Neuronal stem cell (in vitro differentiated cells): ENCODE results near the gene PRSS21.

ENCODE experiments used
- DNase-seq: peaks from one replicate; pipeline ENCODE4 v3.0.0-alpha.2; 2013; ENCODE audit warnings: low spot score
- H2AFZ ChIP-seq: one replicate; pipeline ENCODE4 v1.6.1; 2013; ENCODE audit warnings: mild to moderate bottlenecking, low read length, inconsistent platforms
- H2AK5ac ChIP-seq: 2 replicates; pipeline ENCODE4 v1.6.1; 2013; ENCODE audit warnings: low read depth, mild to moderate bottlenecking, inconsistent platforms, low read length, moderate library complexity, mixed read lengths
- H2BK120ac ChIP-seq: 2 replicates; pipeline ENCODE4 v1.6.1; 2013; ENCODE audit warnings: low read depth, mild to moderate bottlenecking, inconsistent platforms, low read length, moderate library complexity, mixed read lengths
- H2BK12ac ChIP-seq: one replicate; pipeline ENCODE4 v1.6.1; 2013; ENCODE audit warnings: low read length, inconsistent platforms
- H2BK15ac ChIP-seq: 2 replicates; pipeline ENCODE4 v1.6.1; 2013; ENCODE audit warnings: mild to moderate bottlenecking, low read length, inconsistent platforms, mixed read lengths
- H2BK5ac ChIP-seq: one replicate; pipeline ENCODE4 v1.6.1; 2013; ENCODE audit warnings: inconsistent platforms, mild to moderate bottlenecking, low read length, moderate library complexity
- H3K14ac ChIP-seq: one replicate; pipeline ENCODE4 v1.6.1; 2013; ENCODE audit warnings: low read length, inconsistent platforms
- H3K18ac ChIP-seq: 2 replicates; pipeline ENCODE4 v1.6.1; 2013; ENCODE audit warnings: low read length, inconsistent platforms
- H3K23ac ChIP-seq: 2 replicates; pipeline ENCODE4 v1.6.1; 2013; ENCODE audit warnings: low read depth, mild to moderate bottlenecking, mixed read lengths, low read length, inconsistent platforms; ENCODE audit not compliant: poor library complexity
- H3K27ac ChIP-seq: replicated peaks from 3 replicates; pipeline ENCODE4 v1.5.1; 2013; ENCODE audit warnings: low read length, inconsistent platforms
- H3K27me3 ChIP-seq, 3 experiments: 2 replicates each; pipeline ENCODE4 v1.6.1; 2013; ENCODE audit warnings: low read length in 3 of 3, mild to moderate bottlenecking in 2 of 3, inconsistent platforms in 1 of 3, low read depth in 1 of 3, mixed read lengths in 1 of 3, moderate library complexity in 1 of 3; ENCODE audit not compliant: control insufficient read depth in 3 of 3, insufficient read depth in 3 of 3
- H3K36me3 ChIP-seq, 2 donors: replicated peaks in 1 of 2; 2 replicates each; pipeline ENCODE4 v1.6.1; 2013; ENCODE audit warnings: low read length in 2 of 2; ENCODE audit not compliant: control insufficient read depth in 2 of 2, insufficient read depth in 2 of 2
- H3K4ac ChIP-seq: 2 replicates; pipeline ENCODE4 v1.6.1; 2013; ENCODE audit warnings: inconsistent platforms, mild to moderate bottlenecking, low read length, moderate library complexity
- H3K4me1 ChIP-seq, 2 donors: 1 replicate in 1 of 2; 2 replicates in 1 of 2; pipeline ENCODE4 v1.6.1; 2013; ENCODE audit warnings: low read length in 2 of 2, low read depth in 1 of 2; ENCODE audit not compliant: control insufficient read depth in 2 of 2, insufficient read depth in 1 of 2
- H3K4me2 ChIP-seq: one replicate; pipeline ENCODE4 v1.6.1; 2013; ENCODE audit warnings: mild to moderate bottlenecking, low read length, inconsistent platforms; ENCODE audit not compliant: insufficient read depth, poor library complexity, severe bottlenecking
- H3K4me3 ChIP-seq, 2 donors: 2 replicates each; pipeline ENCODE4 v1.5.1; 2013; ENCODE audit warnings: low read length in 2 of 2, mild to moderate bottlenecking in 2 of 2, inconsistent platforms in 1 of 2, moderate library complexity in 1 of 2
- H3K79me1 ChIP-seq: one replicate; pipeline ENCODE4 v1.6.1; 2013; ENCODE audit warnings: low read depth, mild to moderate bottlenecking, inconsistent platforms, low read length, moderate library complexity
- H3K9ac ChIP-seq: one replicate; pipeline ENCODE4 v1.6.1; 2013; ENCODE audit warnings: mild to moderate bottlenecking, low read depth, low read length, inconsistent platforms; ENCODE audit not compliant: poor library complexity
- H3K9me3 ChIP-seq, 2 donors: replicated peaks in 1 of 2; 2 replicates each; pipeline versions ENCODE3 to v1.6.1; 2013; ENCODE audit warnings: low read length in 2 of 2, mild to moderate bottlenecking in 2 of 2, inconsistent platforms in 1 of 2, low read depth in 1 of 2, mixed read lengths in 1 of 2, moderate library complexity in 1 of 2; ENCODE audit not compliant: control insufficient read depth in 2 of 2, insufficient read depth in 1 of 2
- H4K8ac ChIP-seq: one replicate; pipeline ENCODE4 v1.6.1; 2013; ENCODE audit warnings: low read depth, mild to moderate bottlenecking, inconsistent platforms, low read length, moderate library complexity
- H4K91ac ChIP-seq: one replicate; pipeline ENCODE4 v1.6.1; 2013; ENCODE audit warnings: low read length, low read depth, mild to moderate bottlenecking, inconsistent platforms; ENCODE audit not compliant: poor library complexity
- WGBS, 2 donors: extraction: QIAGEN DNeasy Blood & Tissue Kit; methylation state at CpG; one replicate each; pipeline ENCODE4 v1.1.7; 2013; ENCODE audit warnings: missing lambda C conversion rate in 2 of 2, mixed read lengths in 1 of 2; ENCODE audit not compliant: insufficient read length in 2 of 2, insufficient replicate concordance in 1 of 2; ENCODE audit errors: extremely low coverage in 2 of 2; 5-methylcytosine and 5-hydroxymethylcytosine counted together

Gene PRSS21

DNA sequence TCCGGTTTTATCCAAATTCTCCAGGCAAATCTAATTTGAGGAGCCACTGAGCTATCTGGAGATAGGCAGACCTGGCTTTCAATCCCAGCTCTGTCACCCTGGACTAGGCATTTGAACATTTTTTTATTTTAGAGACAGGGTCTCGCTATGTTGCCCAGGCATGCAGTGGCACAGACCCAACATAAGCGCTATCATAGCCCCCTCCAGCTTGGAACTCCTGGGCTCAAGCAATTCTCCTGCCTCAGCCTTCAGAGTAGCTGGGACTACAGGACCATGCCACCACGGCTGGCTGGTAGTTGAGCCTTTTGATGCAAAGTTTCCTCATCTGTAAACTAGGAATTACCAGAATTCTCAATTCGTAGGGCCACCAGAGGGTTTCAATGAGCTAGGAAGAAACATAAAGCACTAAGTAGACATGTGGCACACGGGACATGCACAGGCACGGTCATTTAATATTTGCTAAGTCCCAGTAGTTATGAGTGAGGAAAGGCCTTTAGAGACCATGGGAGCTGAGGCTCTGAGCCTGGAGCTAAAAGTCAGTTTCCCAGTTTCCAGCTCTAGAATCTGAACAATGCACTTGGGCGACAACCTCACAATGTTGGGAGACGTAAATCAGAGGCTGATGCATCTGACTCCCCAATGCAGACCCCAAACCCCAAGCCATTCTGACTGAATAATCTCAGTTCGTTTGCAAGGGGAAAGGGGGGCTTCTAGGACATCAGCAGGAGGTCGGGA is 41.1 kb upstream of the PRSS21 start:
- no peak overlapping the region for H2AFZ ChIP-seq
- H3K79me1 ChIP-seq: peaks cover 16% of the 10 kb centered on the region
- no peak overlapping the region for H3K4ac ChIP-seq
- H3K14ac ChIP-seq: no peak overlapping the region
- H3K9ac ChIP-seq: peak overlapping the region; percentile 90
- H3K23ac ChIP-seq: no peak overlapping the region
- H3K4me3 ChIP-seq: peak overlapping the region; percentile 79 to 97
- H3K36me3 ChIP-seq: peaks cover 32 to 56% of the 10 kb centered on the region in 2 donors
- H3K4me2 ChIP-seq: peak overlapping the region; percentile 98
- DNase-seq: no peak
- no peak overlapping the region for H3K18ac ChIP-seq
- no peak overlapping the region for H2BK5ac ChIP-seq
- no CpG with 5 or more reads among the region's 11 CpGs for WGBS, 2 donors
- peaks cover 0 to 2% of the 10 kb centered on the region in 2 donors for H3K9me3 ChIP-seq
- H2BK15ac ChIP-seq: no peak overlapping the region
- no peak overlapping the region for H4K91ac ChIP-seq
- no peak overlapping the region for H2BK120ac ChIP-seq
- H2BK12ac ChIP-seq: no peak overlapping the region
- no peaks in the 10 kb centered on the region for H3K27me3 ChIP-seq
- no peak overlapping the region for H4K8ac ChIP-seq
- H2AK5ac ChIP-seq: no peak overlapping the region
- peaks cover 8 to 11% of the 10 kb centered on the region in 2 donors for H3K4me1 ChIP-seq
- H3K27ac ChIP-seq: no peak overlapping the region

DNA sequence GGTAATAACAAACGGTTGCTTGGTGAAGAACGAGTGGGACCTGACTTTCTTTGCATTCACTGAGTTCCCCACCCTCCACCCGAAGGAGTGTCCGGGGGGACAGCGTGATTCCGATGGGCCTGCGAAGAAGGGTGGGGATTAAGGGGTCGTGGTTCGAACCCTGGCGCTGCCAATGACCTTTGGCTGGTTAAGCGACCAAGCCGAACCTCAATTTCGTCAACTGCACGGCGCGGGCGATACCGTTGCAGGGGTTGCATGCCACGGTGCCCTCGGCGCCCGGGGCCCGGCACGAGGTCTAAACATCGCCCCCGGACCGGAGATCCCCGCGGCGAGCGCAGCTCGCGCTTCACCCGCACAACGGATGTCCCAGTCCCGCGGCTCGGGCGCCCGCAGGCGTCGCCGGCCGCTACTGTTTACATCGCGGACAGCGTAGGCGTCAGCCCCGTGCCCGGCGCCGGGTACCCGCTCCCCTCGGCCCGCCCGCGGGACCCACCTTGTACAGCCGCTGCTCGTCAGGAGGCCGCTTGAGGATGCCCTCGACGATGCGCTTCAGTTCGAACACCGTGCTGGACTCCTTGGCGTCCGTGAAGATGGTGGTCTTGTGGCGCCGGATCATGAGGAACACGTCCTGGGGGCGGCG is 40.4 kb upstream of the PRSS21 start:
- H2BK15ac ChIP-seq: no peak overlapping the region
- H4K8ac ChIP-seq: no peak overlapping the region
- peak overlapping the region; percentile 83 for H2BK120ac ChIP-seq
- peak overlapping the region; percentile 99 for H3K23ac ChIP-seq
- peak overlapping the region; percentile 90 for H3K9ac ChIP-seq
- H3K79me1 ChIP-seq: peaks cover 16% of the 10 kb centered on the region
- no peak overlapping the region for H4K91ac ChIP-seq
- H3K14ac ChIP-seq: peak overlapping the region; percentile 92
- DNase-seq: peak; percentile 36
- H3K18ac ChIP-seq: peak overlapping the region; percentile 96
- no peaks in the 10 kb centered on the region for H3K9me3 ChIP-seq
- no CpG with 5 or more reads among the region's 72 CpGs for WGBS, 2 donors
- no peak overlapping the region for H3K27ac ChIP-seq
- peaks cover 8 to 11% of the 10 kb centered on the region in 2 donors for H3K4me1 ChIP-seq
- peaks cover 27 to 49% of the 10 kb centered on the region in 2 donors for H3K36me3 ChIP-seq
- H3K27me3 ChIP-seq: no peaks in the 10 kb centered on the region
- peak overlapping the region; percentile 78 for H2BK5ac ChIP-seq
- no peak overlapping the region for H2BK12ac ChIP-seq
- peak overlapping the region; percentile 98 for H3K4me2 ChIP-seq
- peak overlapping the region; percentile 91 for H2AFZ ChIP-seq
- no peak overlapping the region for H3K4ac ChIP-seq
- H3K4me3 ChIP-seq: peak overlapping the region; percentile 79 to 97
- no peak overlapping the region for H2AK5ac ChIP-seq

DNA sequence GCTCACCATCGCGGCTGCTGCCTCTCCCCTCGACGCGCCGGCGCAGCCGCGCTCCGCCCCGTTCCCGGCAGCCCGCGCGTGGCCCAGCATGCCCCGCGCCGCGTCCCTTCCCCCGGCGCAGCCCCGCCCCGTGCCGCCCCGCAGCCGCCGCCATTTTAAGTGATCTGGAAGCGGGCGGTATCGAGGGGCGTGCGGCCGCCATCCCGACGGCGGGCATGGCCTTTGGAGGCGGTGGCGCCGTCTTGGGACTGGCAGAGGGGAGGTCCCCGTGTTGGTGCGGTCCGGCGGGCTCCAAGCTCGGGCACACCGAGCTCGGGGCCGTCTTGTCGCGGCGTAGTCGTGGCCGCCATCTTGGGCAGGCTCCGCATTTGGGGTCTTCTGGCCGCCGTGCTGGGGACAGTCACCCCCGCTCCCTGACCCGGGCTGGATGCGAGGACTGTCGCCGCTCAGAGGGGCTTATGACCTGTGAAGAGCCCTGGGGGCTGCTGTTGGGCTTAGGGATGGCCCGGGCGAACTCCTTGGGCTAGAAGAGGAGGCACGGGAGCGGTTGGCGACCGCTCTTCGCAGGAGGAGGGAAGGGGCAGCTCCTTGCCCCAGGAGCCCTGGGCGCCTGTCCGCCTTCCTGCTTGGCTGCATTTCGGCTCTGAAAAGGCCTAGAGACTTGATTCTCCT is 39.7 kb upstream of the PRSS21 start, which contains the start of gene ELOB:
Gene ELOB (minus strand): TSS at position 50 of the 672 bp plus-strand sequence. CDS start 41 bp downstream, at position 9.
- peaks cover 8 to 11% of the 10 kb centered on the region in 2 donors for H3K4me1 ChIP-seq
- peak within 1 kb of the TSS; percentile 95 for H3K27ac ChIP-seq
- no peak within 1 kb of the TSS for H2BK12ac ChIP-seq
- peaks cover 15% of the 10 kb centered on the region for H3K79me1 ChIP-seq
- peak within 1 kb of the TSS; percentile 79 to 97 for H3K4me3 ChIP-seq
- H2BK15ac ChIP-seq: no peak within 1 kb of the TSS
- peak within 1 kb of the TSS; percentile 95 for H2BK120ac ChIP-seq
- H3K36me3 ChIP-seq: peaks cover 24 to 43% of the 10 kb centered on the region in 2 donors
- H3K27me3 ChIP-seq: no peaks in the 10 kb centered on the region
- peak within 1 kb of the TSS; percentile 99 for H3K23ac ChIP-seq
- DNase-seq: peak; percentile 86
- peak within 1 kb of the TSS; percentile 100 for H3K4ac ChIP-seq
- H2BK5ac ChIP-seq: peak within 1 kb of the TSS; percentile 98
- peak within 1 kb of the TSS; percentile 94 for H2AFZ ChIP-seq
- peak within 1 kb of the TSS; percentile 98 for H3K4me2 ChIP-seq
- no CpG with 5 or more reads among the region's 70 CpGs for WGBS, 2 donors
- H4K91ac ChIP-seq: peak within 1 kb of the TSS; percentile 100
- peak within 1 kb of the TSS; percentile 100 for H3K18ac ChIP-seq
- peak within 1 kb of the TSS; percentile 99 for H2AK5ac ChIP-seq
- peak within 1 kb of the TSS; percentile 100 for H3K9ac ChIP-seq
- peak within 1 kb of the TSS; percentile 100 for H3K14ac ChIP-seq
- H3K9me3 ChIP-seq: no peaks in the 10 kb centered on the region
- H4K8ac ChIP-seq: peak within 1 kb of the TSS; percentile 97
